Activated CD8-positive, alpha-beta T cell treated with anti-CD3 and anti-CD28 coated beads, Interleukin-2, amount 10 ng/mL, durations not matched to agents 7 days and 5 days (primary cell): ENCODE measurements around the gene WDR49. TPM values are rescaled to one million over a fixed set of nuclear protein-coding genes. Genes with fewer than 3 reads are reported as not detected.

Experiments
- ATAC-seq: fragments of 150-1000 bp; cut with Tn5 transposase; one replicate; pipeline ENCODE4 v1.10.0; 2021; ENCODE audit warnings: moderate library complexity
- CTCF ChIA-PET: fragments of 350-600 bp; sonication (Branson Sonifier 250); formaldehyde crosslinking; loops from one replicate; lab custom pipeline; 2021; ENCODE audit warnings: antibody characterized with exemption; lab: Charles Lee
- POLR2A ChIA-PET: fragments of 350-600 bp; sonication (Branson Sonifier 250); formaldehyde crosslinking; loops from one replicate; lab custom pipeline; 2021; ENCODE audit warnings: antibody characterized with exemption; lab: Charles Lee
- DNase-seq: peaks from one replicate; pipeline ENCODE4 v3.0.0-alpha.2; 2020
- H3K27ac Mint-ChIP-seq: one replicate; pipeline ENCODE4 v1.8.0; 2021; ENCODE audit warnings: mild to moderate bottlenecking, mixed read lengths
- H3K27me3 Mint-ChIP-seq: one replicate; pipeline ENCODE4 v1.8.0; 2021; ENCODE audit warnings: low read depth, mixed read lengths
- H3K36me3 Mint-ChIP-seq: one replicate; pipeline ENCODE4 v1.8.0; 2021; ENCODE audit warnings: low read depth, mixed read lengths
- H3K4me1 Mint-ChIP-seq: one replicate; pipeline ENCODE4 v1.8.0; 2021; ENCODE audit warnings: low read depth, mixed read lengths
- H3K4me3 Mint-ChIP-seq: one replicate; pipeline ENCODE4 v1.8.0; 2021; ENCODE audit warnings: mild to moderate bottlenecking, mixed read lengths
- H3K9me3 Mint-ChIP-seq: one replicate; pipeline ENCODE4 v1.8.0; 2022; ENCODE audit warnings: mixed read lengths; ENCODE audit not compliant: insufficient read depth
- total RNA-seq, 2 experiments: library from RNA; stranded (reverse); gene quantifications; one replicate each; pipeline ENCODE4 v1.2.3, GENCODE V29; 2021

Gene WDR49
- total RNA-seq, 2 experiments from 2014 or later = not detected

DNA sequence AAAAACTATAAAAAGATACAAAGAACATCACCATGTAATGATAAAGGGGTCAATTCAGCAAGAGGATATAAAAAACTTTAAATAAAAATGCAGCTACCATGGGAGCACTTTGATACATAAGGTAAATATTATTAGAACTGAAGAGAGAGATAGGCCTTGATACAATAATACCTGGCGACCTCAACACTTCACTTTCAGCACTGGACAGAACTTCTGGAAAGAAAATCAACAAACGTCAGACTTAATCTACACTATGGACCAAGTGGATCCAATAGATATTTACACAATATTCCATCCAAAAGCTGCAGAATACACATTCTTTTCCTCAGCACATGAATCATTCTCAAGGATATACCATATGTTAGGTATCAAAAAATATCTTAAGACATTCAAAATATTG lies 42.0 kb downstream of the WDR49 start:
- no peak for DNase-seq
- H3K27me3 Mint-ChIP-seq = no peaks in the 10 kb centered on the region
- ChIA-PET POLR2A (no interaction called here), CTCF (no interaction called here)
- no peaks in the 10 kb centered on the region for H3K4me1 Mint-ChIP-seq
- no peaks in the 10 kb centered on the region for H3K36me3 Mint-ChIP-seq
- no peaks in the 10 kb centered on the region for H3K9me3 Mint-ChIP-seq
- H3K27ac Mint-ChIP-seq = no peak overlapping the region
- H3K4me3 Mint-ChIP-seq = no peak overlapping the region
- no peak for ATAC-seq

- ChIA-PET POLR2A (no interaction called here), CTCF (no interaction called here)
- Mint-ChIP-seq H3K9me3 (no peaks in the 10 kb centered on the region), H3K27me3 (no peaks in the 10 kb centered on the region), H3K36me3 (no peaks in the 10 kb centered on the region), H3K27ac (no peak overlapping the region), H3K4me1 (no peaks in the 10 kb centered on the region), H3K4me3 (no peak overlapping the region)
- no peak for ATAC-seq
- DNase-seq = no peak
Measured at GRCh38 chr3:167609156-167609555, 44.6 kb downstream of the WDR49 start.

DNA sequence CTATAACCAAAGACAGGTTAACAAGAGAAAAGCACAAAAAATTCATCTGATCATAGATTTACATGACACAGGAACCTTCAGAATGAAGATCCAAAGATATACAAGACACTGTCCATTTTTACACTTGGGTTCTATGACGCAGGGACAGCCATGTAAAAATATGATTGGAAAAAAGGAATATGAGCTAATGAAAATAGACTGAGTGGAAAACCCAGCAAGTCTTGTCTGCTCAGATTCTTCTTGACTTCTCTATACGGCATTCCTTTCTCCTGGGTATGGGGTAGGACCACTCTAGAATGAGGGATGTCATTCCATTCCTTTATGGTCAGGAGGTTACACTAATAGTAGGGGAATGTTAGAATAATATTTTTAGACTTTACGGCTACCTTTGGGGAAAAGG lies 46.9 kb downstream of the WDR49 start:
- no peak overlapping the region for H3K4me3 Mint-ChIP-seq
- ATAC-seq = no peak

DNA sequence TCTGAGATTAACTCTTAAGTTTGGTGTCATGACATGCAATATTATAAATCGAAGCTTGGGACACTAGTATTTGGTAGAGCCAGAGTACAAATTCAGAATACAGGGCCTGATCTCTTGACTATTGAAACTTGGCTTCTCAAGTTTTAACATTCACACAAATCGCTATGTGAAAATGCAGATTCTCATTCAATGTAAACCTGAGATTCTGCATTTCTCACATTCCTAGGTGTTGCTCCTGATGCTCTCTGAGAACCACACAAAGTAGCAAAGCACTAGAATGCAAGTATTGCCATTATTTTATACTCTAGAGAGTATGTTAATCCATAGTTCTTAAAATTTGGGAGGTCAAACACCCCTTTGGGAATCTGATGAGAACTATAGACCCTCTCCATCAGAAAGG lies 47.9 kb downstream of the WDR49 start:
- ATAC-seq = no peak
- Mint-ChIP-seq H3K27ac (no peak overlapping the region), H3K4me3 (no peak overlapping the region), H3K9me3 (no peaks in the 10 kb centered on the region), H3K27me3 (no peaks in the 10 kb centered on the region), H3K36me3 (no peaks in the 10 kb centered on the region), H3K4me1 (no peaks in the 10 kb centered on the region)
- ChIA-PET CTCF (no interaction called here), POLR2A (no interaction called here)
- no peak for DNase-seq

More for the DNA sequence above, 46.9 kb downstream of the WDR49 start:
- ChIA-PET POLR2A (no interaction called here), CTCF (no interaction called here)
- Mint-ChIP-seq H3K36me3 (no peaks in the 10 kb centered on the region), H3K4me1 (no peaks in the 10 kb centered on the region), H3K9me3 (no peaks in the 10 kb centered on the region), H3K27ac (no peak overlapping the region), H3K27me3 (no peaks in the 10 kb centered on the region)
- no peak for DNase-seq

DNA sequence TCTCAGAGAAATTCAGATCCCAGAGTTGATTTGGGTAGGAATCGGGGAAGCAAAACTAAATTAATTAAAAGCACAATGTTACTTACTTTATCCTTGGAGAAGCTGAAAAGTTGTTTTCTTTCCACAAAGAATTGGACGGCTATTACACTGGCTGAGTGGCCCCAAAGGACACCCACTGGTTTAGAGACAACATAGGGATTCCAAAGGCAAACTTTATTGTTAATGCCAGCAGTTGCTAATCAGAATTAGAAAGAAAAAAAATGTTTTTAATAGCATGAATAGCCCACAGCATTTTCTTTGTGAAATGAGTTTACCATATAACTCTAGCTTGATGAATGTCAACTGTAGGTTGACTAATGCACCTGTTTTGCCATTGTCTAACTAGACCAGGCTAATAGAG lies 51.7 kb downstream of the WDR49 start:
- H3K4me1 Mint-ChIP-seq = no peaks in the 10 kb centered on the region
- DNase-seq (no peak), ATAC-seq (no peak)
- H3K36me3 Mint-ChIP-seq = no peaks in the 10 kb centered on the region
- H3K27me3 Mint-ChIP-seq = no peaks in the 10 kb centered on the region
- no peak overlapping the region for H3K27ac Mint-ChIP-seq
- POLR2A ChIA-PET = no interaction called here
- no peaks in the 10 kb centered on the region for H3K9me3 Mint-ChIP-seq
- CTCF ChIA-PET = no interaction called here
- no peak overlapping the region for H3K4me3 Mint-ChIP-seq

GRCh38 chr3:167587651-167588050 lies 66.1 kb downstream of the WDR49 start:
- H3K27me3 Mint-ChIP-seq = no peaks in the 10 kb centered on the region
- H3K9me3 Mint-ChIP-seq = no peaks in the 10 kb centered on the region
- no peak for DNase-seq
- ChIA-PET POLR2A (no interaction called here), CTCF (no interaction called here)
- no peak for ATAC-seq
- H3K4me1 Mint-ChIP-seq = no peaks in the 10 kb centered on the region
- no peak overlapping the region for H3K27ac Mint-ChIP-seq
- no peak overlapping the region for H3K4me3 Mint-ChIP-seq
- no peaks in the 10 kb centered on the region for H3K36me3 Mint-ChIP-seq

- POLR2A ChIA-PET = no interaction called here
- no peak overlapping the region for H3K4me3 Mint-ChIP-seq
Measured at GRCh38 chr3:167575000-167575600, 78.6 kb downstream of the WDR49 start.

GRCh38 chr3:167572991-167573390 lies 80.8 kb downstream of the WDR49 start:
- ChIA-PET POLR2A (no interaction called here), CTCF (no interaction called here)
- H3K4me3 Mint-ChIP-seq = no peak overlapping the region
- H3K4me1 Mint-ChIP-seq = no peaks in the 10 kb centered on the region
- no peaks in the 10 kb centered on the region for H3K9me3 Mint-ChIP-seq
- H3K36me3 Mint-ChIP-seq = no peaks in the 10 kb centered on the region
- ATAC-seq = no peak
- DNase-seq = no peak
- H3K27me3 Mint-ChIP-seq = no peaks in the 10 kb centered on the region
- H3K27ac Mint-ChIP-seq = no peak overlapping the region

More at GRCh38 chr3:167575000-167575600, 78.6 kb downstream of the WDR49 start:
- CTCF ChIA-PET = no interaction called here
- no peaks in the 10 kb centered on the region for H3K4me1 Mint-ChIP-seq
- no peaks in the 10 kb centered on the region for H3K9me3 Mint-ChIP-seq
- no peak for ATAC-seq
- H3K27me3 Mint-ChIP-seq = no peaks in the 10 kb centered on the region
- H3K36me3 Mint-ChIP-seq = no peaks in the 10 kb centered on the region
- no peak overlapping the region for H3K27ac Mint-ChIP-seq
- no peak for DNase-seq

DNA sequence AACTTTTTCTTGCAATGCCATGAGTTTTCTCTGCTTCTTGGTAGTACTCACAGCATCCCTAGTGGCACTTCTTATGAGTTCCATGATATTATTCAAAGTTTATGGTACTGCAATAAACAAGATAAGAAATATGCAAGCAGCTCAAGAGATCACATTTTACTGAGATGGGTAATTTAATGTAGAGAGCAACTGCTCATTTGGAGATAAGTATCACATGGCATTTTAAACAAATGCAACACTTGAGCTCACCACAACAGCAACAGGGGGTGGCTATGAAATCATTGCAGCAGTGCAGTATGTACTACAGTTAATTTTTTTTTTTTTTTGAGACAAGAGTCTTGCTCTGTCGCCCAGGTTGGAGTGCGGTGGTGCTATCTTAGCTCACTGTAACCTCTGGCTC lies 85.1 kb downstream of the WDR49 start:
- no peaks in the 10 kb centered on the region for H3K36me3 Mint-ChIP-seq
- ChIA-PET POLR2A (no interaction called here), CTCF (no interaction called here)
- ATAC-seq (no peak), DNase-seq (no peak)
- no peaks in the 10 kb centered on the region for H3K27me3 Mint-ChIP-seq
- no peaks in the 10 kb centered on the region for H3K4me1 Mint-ChIP-seq
- no peaks in the 10 kb centered on the region for H3K9me3 Mint-ChIP-seq
- no peak overlapping the region for H3K27ac Mint-ChIP-seq
- no peak overlapping the region for H3K4me3 Mint-ChIP-seq

DNA sequence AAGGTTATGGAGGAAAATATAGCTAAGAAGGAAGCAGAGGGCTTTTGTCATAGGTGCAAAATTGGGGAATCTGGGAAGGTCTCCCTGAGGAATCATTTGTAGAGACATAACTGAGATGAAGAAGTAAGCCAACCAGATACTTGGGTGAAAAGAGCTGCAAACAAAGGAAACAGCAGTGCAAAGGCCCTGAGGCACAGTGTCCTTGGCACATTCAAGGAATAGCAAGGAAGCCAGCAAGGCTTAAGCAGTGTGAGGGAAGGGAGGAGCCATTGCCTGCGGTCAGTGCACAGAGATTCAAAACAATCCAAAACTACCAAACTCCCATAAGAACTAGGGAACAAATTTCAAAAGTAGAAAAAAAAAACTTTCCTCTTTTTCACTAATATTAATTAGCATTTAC lies 88.3 kb downstream of the WDR49 start:
- Mint-ChIP-seq H3K4me3 (no peak overlapping the region), H3K27ac (no peak overlapping the region), H3K9me3 (no peaks in the 10 kb centered on the region), H3K27me3 (no peaks in the 10 kb centered on the region), H3K4me1 (no peaks in the 10 kb centered on the region), H3K36me3 (no peaks in the 10 kb centered on the region)
- POLR2A ChIA-PET = no interaction called here
- ATAC-seq = no peak
- CTCF ChIA-PET = no interaction called here
- DNase-seq = no peak

GRCh38 chr3:167564612-167565011 lies 89.1 kb downstream of the WDR49 start:
- Mint-ChIP-seq H3K4me1 (no peaks in the 10 kb centered on the region), H3K36me3 (no peaks in the 10 kb centered on the region), H3K27me3 (no peaks in the 10 kb centered on the region), H3K4me3 (no peak overlapping the region), H3K9me3 (no peaks in the 10 kb centered on the region), H3K27ac (no peak overlapping the region)
- DNase-seq (no peak), ATAC-seq (no peak)
- ChIA-PET CTCF (interaction anchor here (0.9 kb wide), 1 partner anchor 318 kb away, joined by 3 read pairs; no protein-coding TSS in a partner anchor), POLR2A (no interaction called here)

DNA sequence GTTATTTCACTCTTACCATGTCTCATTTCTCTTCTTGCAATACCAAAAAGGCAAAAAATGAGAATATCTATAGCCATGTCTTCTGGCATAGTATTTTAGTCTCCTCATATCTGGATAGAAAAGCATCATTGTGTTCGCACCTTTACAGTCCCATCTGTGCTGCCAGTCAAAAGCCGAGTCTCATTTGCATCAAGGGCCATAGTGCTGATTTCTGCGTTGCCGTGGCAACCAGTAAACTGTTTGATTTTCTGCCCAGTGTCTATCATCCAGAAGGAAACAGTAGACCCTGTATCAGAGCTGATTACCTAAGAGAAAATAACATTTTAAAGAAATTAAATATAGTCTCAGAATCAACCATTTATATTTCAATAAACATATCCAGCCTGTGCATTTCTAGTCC lies 93.8 kb downstream of the WDR49 start:
- Mint-ChIP-seq H3K9me3 (no peaks in the 10 kb centered on the region), H3K36me3 (no peaks in the 10 kb centered on the region), H3K4me3 (no peak overlapping the region), H3K27ac (no peak overlapping the region), H3K27me3 (no peaks in the 10 kb centered on the region), H3K4me1 (no peaks in the 10 kb centered on the region)
- CTCF ChIA-PET = no interaction called here
- no peak for ATAC-seq
- no peak for DNase-seq
- POLR2A ChIA-PET = no interaction called here

GRCh38 chr3:167554898-167555297 lies 98.8 kb downstream of the WDR49 start:
- DNase-seq (no peak), ATAC-seq (no peak)
- H3K36me3 Mint-ChIP-seq = no peaks in the 10 kb centered on the region
- ChIA-PET CTCF (no interaction called here), POLR2A (no interaction called here)
- H3K4me1 Mint-ChIP-seq = no peaks in the 10 kb centered on the region
- H3K9me3 Mint-ChIP-seq = no peaks in the 10 kb centered on the region
- H3K27ac Mint-ChIP-seq = no peak overlapping the region
- no peak overlapping the region for H3K4me3 Mint-ChIP-seq
- H3K27me3 Mint-ChIP-seq = no peaks in the 10 kb centered on the region
